Activated T-cell treated with anti-CD3 and anti-CD28 coated beads, Interleukin-2, amount 50 U/mL, for 4 hours (primary cell): ENCODE measurements around the gene DUSP16. TPM values are rescaled to one million over a fixed set of nuclear protein-coding genes. Genes with fewer than 3 reads are reported as not detected.
"Not testable (repeated sequence)": the region's sequence is repeated elsewhere in the genome, so short reads cannot be mapped to it uniquely, and the experiment has no call there.

Source experiments
- ATAC-seq, 2 donors: fragments of 200-7000 bp; cut with Tn5 transposase; one replicate each; pipeline ENCODE4 v1.10.0; 2021
- DNase-seq: peaks from one replicate; pipeline ENCODE4 v3.0.0-alpha.2; 2020
- H3K27me3 Mint-ChIP-seq: one replicate; pipeline ENCODE4 v1.8.0; 2021; ENCODE audit warnings: low read depth, mixed read lengths
- H3K36me3 Mint-ChIP-seq: one replicate; pipeline ENCODE4 v1.8.0; 2022; ENCODE audit warnings: mixed read lengths; ENCODE audit not compliant: insufficient read depth
- H3K4me1 Mint-ChIP-seq: one replicate; pipeline ENCODE4 v1.8.0; 2021; ENCODE audit warnings: low read depth, mixed read lengths
- H3K4me3 Mint-ChIP-seq: one replicate; pipeline ENCODE4 v1.8.0; 2021; ENCODE audit warnings: mild to moderate bottlenecking, moderate library complexity, mixed read lengths
- H3K9me3 Mint-ChIP-seq: one replicate; pipeline ENCODE4 v1.8.0; 2021; ENCODE audit warnings: mixed read lengths
- total RNA-seq, 3 donors: library from RNA; stranded (reverse); gene quantifications; one replicate each; pipeline ENCODE4 v1.2.1, GENCODE V29; 2021

DUSP16 gene
- 10 to 100 TPM; 24.0 to 40.8 (median 34.9) TPM for total RNA-seq

DNA sequence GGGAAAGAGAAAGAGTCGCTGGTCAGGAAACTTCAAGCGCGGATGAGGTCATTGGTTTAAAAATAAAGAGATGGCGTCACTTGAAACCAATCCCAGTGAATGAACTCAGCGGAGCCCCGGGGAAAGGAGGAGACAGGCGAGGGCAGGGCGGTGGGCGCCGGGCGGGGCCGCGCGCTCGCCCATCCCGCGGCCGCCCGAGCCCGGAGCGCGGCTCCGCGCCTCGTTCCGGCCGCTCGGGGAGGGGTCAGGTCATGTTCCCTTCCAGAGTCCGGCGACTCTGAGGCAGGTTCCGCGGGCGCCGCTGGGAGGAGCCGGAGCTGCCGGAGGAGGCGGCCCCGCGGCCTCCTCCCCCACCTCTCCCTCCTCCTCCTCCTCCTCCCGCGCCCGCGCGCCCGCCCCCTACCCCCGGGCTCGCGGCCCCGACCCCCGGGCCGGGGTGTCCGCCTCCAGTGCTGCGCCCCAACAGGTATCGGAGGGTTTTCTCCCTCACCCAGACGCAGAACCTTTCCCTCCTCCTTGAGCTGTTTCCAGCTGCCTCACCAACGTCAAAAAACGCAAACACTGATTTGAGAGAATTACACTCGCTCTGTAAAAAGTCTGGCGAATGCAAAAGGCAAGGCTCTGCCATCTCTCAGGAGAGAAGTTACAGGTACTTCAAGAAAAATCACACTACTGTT, at the start of gene DUSP16:
DUSP16 (minus strand) TSS at position 279 of the 677 bp plus-strand sequence. CDS start 41,765 bp downstream, outside the sequence.
- ATAC-seq (peak; percentile 71 to 77), DNase-seq (peak; percentile 62)
- peaks cover 7% of the 10 kb centered on the region for H3K36me3 Mint-ChIP-seq
- no peaks in the 10 kb centered on the region for H3K27me3 Mint-ChIP-seq
- peaks cover 34% of the 10 kb centered on the region for H3K4me1 Mint-ChIP-seq
- H3K9me3 Mint-ChIP-seq, result peaks cover 3% of the 10 kb centered on the region
- H3K4me3 Mint-ChIP-seq, result peak within 1 kb of the TSS; percentile 85

- H3K4me1 Mint-ChIP-seq, result peaks cover 50% of the 10 kb centered on the region
- peak overlapping the region; percentile 96 for H3K4me3 Mint-ChIP-seq
- H3K27me3 Mint-ChIP-seq, result no peaks in the 10 kb centered on the region
- no peak for DNase-seq
- peak; percentile 19 to 34 for ATAC-seq
- no peaks in the 10 kb centered on the region for H3K9me3 Mint-ChIP-seq
- H3K36me3 Mint-ChIP-seq, result peaks cover 9% of the 10 kb centered on the region
Measured at GRCh38 chr12:12612358-12612757, 49.7 kb upstream of the DUSP16 start.

GRCh38 chr12:12611512-12612306, 49.0 kb upstream of the DUSP16 start, which contains the start of gene CREBL2:
Gene CREBL2, plus strand, starts transcription at chr12:12611876. Its CDS starts 297 bp downstream, at chr12:12612173.
- no peaks in the 10 kb centered on the region for H3K9me3 Mint-ChIP-seq
- H3K27me3 Mint-ChIP-seq, result no peaks in the 10 kb centered on the region
- peaks cover 50% of the 10 kb centered on the region for H3K4me1 Mint-ChIP-seq
- ATAC-seq, result peak; percentile 79 to 81
- H3K4me3 Mint-ChIP-seq, result peak within 1 kb of the TSS; percentile 96
- DNase-seq, result peak; percentile 80
- peaks cover 9% of the 10 kb centered on the region for H3K36me3 Mint-ChIP-seq

GRCh38 chr12:12610711-12611110, 48.0 kb upstream of the DUSP16 start:
- ATAC-seq, result no peak
- Mint-ChIP-seq H3K36me3 (peaks cover 9% of the 10 kb centered on the region), H3K4me3 (peak overlapping the region; percentile 96), H3K4me1 (peaks cover 46% of the 10 kb centered on the region), H3K27me3 (no peaks in the 10 kb centered on the region), H3K9me3 (no peaks in the 10 kb centered on the region)
- DNase-seq, result no peak

DNA sequence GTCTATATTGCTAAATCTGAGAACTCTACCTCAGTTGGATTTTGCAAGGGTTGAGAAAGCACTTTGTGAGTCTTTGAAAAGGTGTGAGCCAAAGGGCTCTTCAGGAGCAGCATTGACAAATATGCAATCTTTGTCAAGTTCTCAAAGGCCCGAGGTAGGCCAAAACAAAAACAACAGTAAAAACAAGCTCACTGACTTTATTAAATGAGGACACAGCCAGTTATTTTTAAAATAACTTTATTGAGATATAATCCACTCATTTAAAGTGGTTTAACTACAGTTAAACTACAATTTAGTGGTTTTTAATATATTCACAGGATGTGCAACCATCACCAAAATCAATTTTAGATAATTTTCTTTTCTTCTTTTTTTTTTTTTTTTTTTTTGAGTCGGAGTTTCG, 47.0 kb upstream of the DUSP16 start:
- ATAC-seq, result no peak
- Mint-ChIP-seq H3K4me1 (peaks cover 43% of the 10 kb centered on the region), H3K4me3 (no peak overlapping the region), H3K36me3 (peaks cover 9% of the 10 kb centered on the region), H3K27me3 (no peaks in the 10 kb centered on the region), H3K9me3 (no peaks in the 10 kb centered on the region)
- DNase-seq, result no peak

DNA sequence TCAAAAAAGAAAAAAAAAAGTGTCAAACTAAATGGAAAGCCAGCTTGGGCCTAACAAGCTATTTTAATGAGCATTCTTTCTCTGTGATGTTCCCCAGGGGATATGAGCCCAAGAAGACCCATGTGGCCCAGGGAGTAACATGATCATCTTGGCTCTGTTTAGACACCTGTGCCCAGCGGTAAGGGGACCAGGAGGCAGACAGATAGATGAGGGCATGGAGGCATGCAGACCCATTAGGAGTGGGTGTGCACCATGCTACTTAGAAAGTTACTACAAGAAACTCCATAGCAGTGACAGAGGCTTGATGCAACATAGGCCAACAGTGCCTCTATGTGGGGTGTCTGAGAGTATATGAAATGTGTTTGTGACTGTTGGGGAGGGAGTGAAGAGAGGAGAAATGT, 45.9 kb upstream of the DUSP16 start:
- peaks cover 37% of the 10 kb centered on the region for H3K4me1 Mint-ChIP-seq
- no peak overlapping the region for H3K4me3 Mint-ChIP-seq
- ATAC-seq (no peak), DNase-seq (no peak)
- peaks cover 4% of the 10 kb centered on the region for H3K36me3 Mint-ChIP-seq
- H3K27me3 Mint-ChIP-seq, result no peaks in the 10 kb centered on the region
- no peaks in the 10 kb centered on the region for H3K9me3 Mint-ChIP-seq

DNA sequence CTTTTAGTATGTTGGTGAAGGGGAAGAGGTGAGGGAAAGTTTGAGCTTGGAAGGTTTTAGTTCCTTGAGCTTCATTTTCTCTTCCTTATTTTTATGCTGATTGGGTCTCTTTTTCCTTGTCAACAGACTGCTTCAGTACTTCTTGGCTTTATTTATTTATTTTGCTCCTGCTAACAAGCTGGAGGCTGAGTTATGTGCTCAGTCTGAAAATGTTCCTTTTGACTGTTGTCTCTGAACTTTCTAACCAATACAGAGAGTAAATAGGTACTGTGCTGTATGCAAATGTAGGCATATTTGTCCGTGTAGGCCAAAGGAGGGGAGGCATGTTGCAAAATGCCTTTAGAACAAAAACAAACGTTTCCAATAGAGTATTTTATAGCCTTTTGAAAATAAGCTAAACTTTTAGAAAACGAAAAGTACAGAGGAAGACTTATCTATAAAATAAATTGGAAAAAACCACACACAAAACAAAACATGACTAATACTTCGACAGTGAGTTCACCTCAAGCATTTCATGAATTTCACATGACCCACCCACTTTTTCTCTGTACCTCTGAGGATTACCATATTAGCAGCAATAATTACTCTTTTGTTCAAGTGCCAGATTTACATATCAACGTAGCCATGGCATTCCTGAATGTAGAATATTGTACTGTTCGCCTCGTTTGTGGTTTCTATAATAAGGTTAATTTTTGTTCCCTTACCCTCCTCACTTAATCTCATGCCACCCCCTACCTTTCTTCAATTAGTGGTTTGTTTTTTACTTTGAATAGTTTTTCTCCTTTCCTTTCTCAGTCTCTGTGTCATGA, 44.3 kb upstream of the DUSP16 start:
- DNase-seq (no peak), ATAC-seq (peak; percentile 29 to 35)
- Mint-ChIP-seq H3K27me3 (no peaks in the 10 kb centered on the region), H3K36me3 (no peaks in the 10 kb centered on the region), H3K4me1 (peaks cover 25% of the 10 kb centered on the region), H3K9me3 (no peaks in the 10 kb centered on the region), H3K4me3 (peak overlapping the region; percentile 61)

DNA sequence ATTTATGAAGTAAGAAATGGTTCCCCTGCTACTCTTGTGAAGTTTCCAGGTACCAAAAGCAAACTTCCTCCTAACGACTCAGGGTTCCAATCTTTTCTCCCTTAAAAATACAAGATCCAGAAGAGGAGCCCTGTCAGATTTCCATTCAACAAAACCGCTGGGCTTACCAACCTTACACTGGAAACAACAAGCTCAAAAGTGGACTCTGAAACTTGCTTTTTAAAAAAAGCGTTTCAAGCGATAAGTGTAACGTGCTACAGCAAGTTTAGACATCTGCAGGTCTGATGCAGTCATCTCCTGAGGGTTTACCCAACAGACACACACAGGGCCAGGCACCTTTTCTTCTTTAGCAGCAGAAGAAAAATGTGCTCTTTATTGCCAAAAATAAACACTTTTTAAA, 42.1 kb upstream of the DUSP16 start:
- Mint-ChIP-seq H3K4me3 (no peak overlapping the region), H3K27me3 (no peaks in the 10 kb centered on the region), H3K4me1 (peaks cover 15% of the 10 kb centered on the region), H3K9me3 (no peaks in the 10 kb centered on the region), H3K36me3 (no peaks in the 10 kb centered on the region)
- ATAC-seq (no peak), DNase-seq (no peak)

DNA sequence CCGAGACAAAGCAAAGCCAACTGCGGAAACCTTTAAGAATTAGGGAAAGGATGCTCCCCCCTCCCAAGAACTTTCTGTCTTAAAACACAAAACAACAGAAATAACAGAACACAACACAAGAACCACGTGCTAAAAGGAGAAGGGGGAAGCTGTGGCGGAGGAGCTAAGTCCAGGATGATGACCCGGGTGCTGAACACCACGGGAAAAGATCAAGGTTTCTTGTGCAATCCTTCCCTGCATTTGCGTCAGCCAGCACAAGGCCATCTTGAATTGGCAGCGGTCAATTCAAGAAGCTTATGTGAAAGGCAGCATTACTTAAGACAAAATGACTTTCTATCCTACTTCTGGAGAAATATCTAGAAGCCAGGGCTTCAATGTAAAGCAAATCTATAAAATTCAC, 38.0 kb upstream of the DUSP16 start:
- ATAC-seq (no peak), DNase-seq (no peak)
- Mint-ChIP-seq H3K36me3 (no peaks in the 10 kb centered on the region), H3K4me3 (no peak overlapping the region), H3K9me3 (no peaks in the 10 kb centered on the region), H3K27me3 (no peaks in the 10 kb centered on the region), H3K4me1 (no peaks in the 10 kb centered on the region)

DNA sequence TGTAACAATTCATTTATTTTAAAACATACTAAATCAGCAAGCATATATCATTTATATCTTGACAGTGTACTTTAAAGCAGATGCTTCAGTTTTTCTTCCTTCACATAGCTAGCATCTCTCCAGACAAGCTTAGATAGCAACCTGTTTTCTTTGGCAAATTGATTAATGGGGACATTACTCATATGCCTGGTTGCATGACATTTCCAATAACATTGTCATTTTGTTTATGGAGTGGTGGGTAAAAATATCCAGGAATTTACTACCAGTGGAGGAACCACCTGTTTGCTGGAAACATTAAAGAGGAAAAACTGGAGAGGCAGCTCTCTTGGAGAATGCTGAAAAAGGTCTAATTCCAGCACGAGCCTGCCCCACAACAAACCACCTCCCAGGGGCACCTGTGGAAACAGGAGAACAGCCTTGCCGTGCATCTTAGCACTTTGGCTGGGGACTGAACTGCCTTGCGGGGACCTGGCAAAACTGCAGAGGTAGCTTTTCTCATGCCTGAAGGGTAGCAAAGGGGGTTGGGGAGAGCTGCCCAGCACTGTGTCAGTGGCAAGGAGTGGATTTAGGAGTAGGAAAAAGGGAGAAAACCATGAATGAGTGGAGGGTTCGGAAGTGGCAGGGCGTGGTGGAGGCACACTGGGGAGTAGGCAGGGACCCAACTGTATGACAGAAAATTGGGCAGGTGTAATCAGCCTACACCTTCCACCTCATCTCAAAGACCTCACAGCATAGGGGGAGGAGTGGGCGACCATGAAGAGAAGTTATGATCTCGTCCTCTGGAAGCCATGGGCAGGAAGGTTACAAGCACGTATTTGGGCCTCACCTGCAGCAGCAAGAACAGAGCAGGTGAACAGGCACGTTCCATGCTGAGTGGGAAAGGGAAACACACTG, 37.3 kb upstream of the DUSP16 start:
- Mint-ChIP-seq H3K36me3 (no peaks in the 10 kb centered on the region), H3K4me3 (no peak overlapping the region), H3K27me3 (no peaks in the 10 kb centered on the region), H3K4me1 (no peaks in the 10 kb centered on the region), H3K9me3 (no peaks in the 10 kb centered on the region)
- DNase-seq, result no peak
- no peak for ATAC-seq

GRCh38 chr12:12598864-12599263, 36.2 kb upstream of the DUSP16 start:
- Mint-ChIP-seq H3K36me3 (no peaks in the 10 kb centered on the region), H3K27me3 (no peaks in the 10 kb centered on the region), H3K9me3 (no peaks in the 10 kb centered on the region), H3K4me3 (no peak overlapping the region), H3K4me1 (no peaks in the 10 kb centered on the region)
- ATAC-seq (no peak), DNase-seq (no peak)

DNA sequence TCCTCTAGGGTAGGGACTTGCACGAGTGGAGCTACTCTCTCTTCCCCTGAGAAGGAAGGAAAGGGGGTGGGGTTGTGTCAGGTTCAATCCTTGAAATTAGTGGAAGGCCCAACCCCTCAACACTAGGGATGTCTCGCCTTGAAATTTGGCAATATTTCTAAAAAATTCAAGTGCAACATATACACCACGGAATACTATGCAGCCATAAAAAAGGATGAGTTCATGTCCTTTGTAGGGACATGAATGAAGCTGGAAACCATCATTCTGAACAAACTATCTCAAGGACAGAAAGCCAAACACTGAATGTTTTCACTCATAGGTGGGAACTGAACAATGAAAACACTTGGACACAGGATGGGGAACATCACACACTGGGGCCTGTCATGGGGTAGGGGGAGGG, 33.9 kb upstream of the DUSP16 start:
- not testable (repeated sequence) for ATAC-seq, H3K4me1 Mint-ChIP-seq, H3K9me3 Mint-ChIP-seq, H3K27me3 Mint-ChIP-seq, H3K4me3 Mint-ChIP-seq, DNase-seq, H3K36me3 Mint-ChIP-seq

GRCh38 chr12:12595929-12596328, 33.3 kb upstream of the DUSP16 start:
- H3K27me3 Mint-ChIP-seq, H3K9me3 Mint-ChIP-seq, ATAC-seq, H3K4me1 Mint-ChIP-seq, DNase-seq, H3K4me3 Mint-ChIP-seq, H3K36me3 Mint-ChIP-seq: not testable (repeated sequence)
